HCT116 (cell line): Measurements from ENCODE around the gene ACSM4. TPM values are rescaled to one million over a fixed set of nuclear protein-coding genes. Genes with fewer than 3 reads are reported as not detected.

Experiments used
- ATAC-seq: fragments of 200-7000 bp; cut with Tn5 transposase; 2 replicates; pipeline ENCODE4 v1.9.1; 2020; ENCODE audit warnings: mild to moderate bottlenecking, moderate library complexity
- BruUV-seq: library from RNA; stranded (reverse); fragments of 400-500 nt; replicated peaks from 2 replicates; lab custom pipeline; 2021; lab: Mats Ljungman, UMichigan
- CTCF ChIA-PET: fragments of 300-600 bp; sonication (Branson Sonifier 250); formaldehyde crosslinking; loops from one replicate; lab custom pipeline; 2021; ENCODE audit warnings: antibody characterized with exemption; lab: Charles Lee
- POLR2A ChIA-PET: fragments of 300-600, 350-600 bp; sonication (Branson Sonifier 250); formaldehyde crosslinking; loops from one replicate; lab custom pipeline; 2021; ENCODE audit warnings: antibody characterized with exemption; lab: Charles Lee
- RAD21 ChIA-PET, 2 experiments: fragments of 300-600 bp; sonication (Branson Sonifier 250); formaldehyde crosslinking; loops; one replicate each; lab custom pipeline; 2023; ENCODE audit warnings: low total read pairs in 2 of 2; ENCODE audit not compliant: uncharacterized antibody in 2 of 2, unreplicated experiment in 2 of 2, low non-redundant PET in 1 of 2; lab: Charles Lee
- DNase-seq: peaks from one replicate; pipeline ENCODE4 v3.0.0-alpha.2; 2010; ENCODE audit warnings: low read depth, low spot score
- H2AFZ ChIP-seq: fragments of 200-600 bp; shearing (Covaris generic), sonication (generic); 2 replicates; pipeline ENCODE4 v1.6.1; 2017; ENCODE audit warnings: low read depth, mixed run types, mixed read lengths, antibody characterized with exemption, low read length; ENCODE audit not compliant: poor library complexity, severe bottlenecking
- H3K27ac ChIP-seq: 2 replicates; pipeline ENCODE4 v1.5.1; 2012; ENCODE audit warnings: low read depth, low read length
- H3K27me3 ChIP-seq: fragments of 200-600 bp; sonication (generic); 2 replicates; pipeline ENCODE4 v1.6.1; 2016; ENCODE audit warnings: mixed run types, low read length, mixed read lengths; ENCODE audit not compliant: insufficient read depth
- H3K36me3 ChIP-seq, 2 experiments: fragments of 200-500 bp in 1 of 2; fragments of 200-600 bp in 1 of 2; sonication (Bioruptor generic) in 1 of 2; sonication (generic) in 1 of 2; 2 replicates each; pipeline versions ENCODE4 v1.5.1 to v1.6.1; 2014 to 2016; ENCODE audit warnings: low read length in 2 of 2, inconsistent platforms in 1 of 2, mixed read lengths in 1 of 2, mixed run types in 1 of 2; ENCODE audit not compliant: insufficient read depth in 2 of 2, control insufficient read depth in 1 of 2
- H3K4me1 ChIP-seq, 2 experiments: fragments of 200-600 bp in 1 of 2; sonication (generic) in 1 of 2; 2 replicates each; pipeline versions ENCODE4 v1.5.1 to v1.6.1; 2012 to 2017; ENCODE audit warnings: low read length in 2 of 2, inconsistent platforms in 1 of 2, mild to moderate bottlenecking in 1 of 2, mixed read lengths in 1 of 2, mixed run types in 1 of 2, moderate library complexity in 1 of 2; ENCODE audit not compliant: insufficient read depth in 2 of 2, control insufficient read depth in 1 of 2
- H3K4me2 ChIP-seq: fragments of 200-600 bp; sonication (generic); 2 replicates; pipeline ENCODE4 v1.6.1; 2017; ENCODE audit warnings: mixed run types, low read length, mixed read lengths
- H3K4me3 ChIP-seq, 2 experiments: fragments of 200-600 bp in 1 of 2; sonication (generic) in 1 of 2; replicated peaks in 1 of 2; 2 replicates each; pipeline ENCODE4 v1.5.1; 2011 to 2016; ENCODE audit warnings: low read length in 2 of 2, control low read depth in 1 of 2, low read depth in 1 of 2, mild to moderate bottlenecking in 1 of 2, mixed read lengths in 1 of 2, mixed run types in 1 of 2
- H3K79me2 ChIP-seq: fragments of 200-600 bp; sonication (generic); 2 replicates; pipeline ENCODE4 v1.6.1; 2017; ENCODE audit warnings: mild to moderate bottlenecking, mixed run types, low read length, moderate library complexity, mixed read lengths; ENCODE audit not compliant: insufficient read depth
- H3K9ac ChIP-seq: fragments of 200-600 bp; sonication (generic); 2 replicates; pipeline ENCODE4 v1.6.1; 2016; ENCODE audit warnings: low read length, mixed read lengths
- H3K9me2 ChIP-seq: fragments of 200-600 bp; sonication (generic), shearing (Covaris generic); 2 replicates; pipeline ENCODE4 v1.6.1; 2017; ENCODE audit warnings: mixed run types, mild to moderate bottlenecking, moderate library complexity; ENCODE audit not compliant: insufficient read depth
- H3K9me3 ChIP-seq, 2 experiments: fragments of 200-500 bp in 1 of 2; fragments of 200-600 bp in 1 of 2; sonication (Bioruptor generic) in 1 of 2; sonication (generic) in 1 of 2; 2 replicates each; pipeline ENCODE4 v1.6.1; 2014 to 2017; ENCODE audit warnings: low read length in 2 of 2, mixed read lengths in 2 of 2, inconsistent platforms in 1 of 2, low read depth in 1 of 2, mild to moderate bottlenecking in 1 of 2, mixed run types in 1 of 2, moderate library complexity in 1 of 2; ENCODE audit not compliant: control insufficient read depth in 1 of 2, insufficient read depth in 1 of 2
- H4K20me1 ChIP-seq: fragments of 200-600 bp; sonication (generic), shearing (Covaris generic); 2 replicates; pipeline ENCODE4 v1.6.1; 2017; ENCODE audit warnings: mixed run types, mild to moderate bottlenecking, moderate library complexity; ENCODE audit not compliant: insufficient read depth
- ATF3 ChIP-seq: IDR thresholded peaks from 2 replicates; pipeline ENCODE4 v1.6.1; 2012
- CBX3 ChIP-seq: IDR thresholded peaks from 2 replicates; pipeline ENCODE4 v1.6.1; 2012; ENCODE audit warnings: low read depth
- CEBPB ChIP-seq: IDR thresholded peaks from 2 replicates; pipeline ENCODE4 v1.6.1; 2012; ENCODE audit warnings: low read depth
- CTCF ChIP-seq, 3 experiments: fragments of 200-600 bp in 1 of 3; sonication (generic) in 1 of 3; IDR thresholded peaks in 2 of 3; conservative IDR thresholded peaks in 1 of 3; 2 replicates each; pipeline ENCODE4 v1.5.1; 2012 to 2017; ENCODE audit warnings: low read depth in 2 of 3, low read length in 2 of 3, antibody characterized with exemption in 1 of 3, borderline replicate concordance in 1 of 3, control low read depth in 1 of 3, mild to moderate bottlenecking in 1 of 3, mixed read lengths in 1 of 3, mixed run types in 1 of 3, moderate library complexity in 1 of 3; ENCODE audit not compliant: insufficient read depth in 1 of 3
- EGR1 ChIP-seq: IDR thresholded peaks from 2 replicates; pipeline ENCODE4 v1.6.1; 2012; ENCODE audit warnings: low read depth
- ELF1 ChIP-seq: IDR thresholded peaks from 2 replicates; pipeline ENCODE4 v1.6.1; 2012; ENCODE audit warnings: low read depth, borderline replicate concordance
- EZH2 ChIP-seq: fragments of 200-600 bp; sonication (generic); IDR thresholded peaks from 2 replicates; pipeline ENCODE4 v1.6.1; 2017; ENCODE audit warnings: antibody characterized with exemption, mixed run types
- EZH2phosphoT487 ChIP-seq: fragments of 200-600 bp; IDR thresholded peaks from 2 replicates; pipeline ENCODE4 v1.6.1; 2018; ENCODE audit warnings: antibody characterized with exemption, borderline replicate concordance
- FOSL1 ChIP-seq: IDR thresholded peaks from 2 replicates; pipeline ENCODE4 v1.6.1; 2012; ENCODE audit warnings: low read depth
- JUND ChIP-seq: IDR thresholded peaks from 2 replicates; pipeline ENCODE4 v1.6.1; 2012
- MAX ChIP-seq: IDR thresholded peaks from 2 replicates; pipeline ENCODE4 v1.6.1; 2012
- POLR2A ChIP-seq: IDR thresholded peaks from 2 replicates; pipeline ENCODE4 v1.7.0; 2011; ENCODE audit warnings: borderline replicate concordance; ENCODE audit not compliant: insufficient read depth, insufficient read length; ENCODE audit errors: extremely low read depth
- POLR2AphosphoS5 ChIP-seq: IDR thresholded peaks from 2 replicates; pipeline ENCODE4 v1.6.1; 2011; ENCODE audit warnings: mild to moderate bottlenecking, low read depth, low read length, moderate library complexity
- RAD21 ChIP-seq: IDR thresholded peaks from 2 replicates; pipeline ENCODE4 v1.6.1; 2012; ENCODE audit warnings: low read depth, mild to moderate bottlenecking
- REST ChIP-seq: IDR thresholded peaks from 2 replicates; pipeline ENCODE4 v1.6.1; 2012; ENCODE audit warnings: low read depth
- SIN3A ChIP-seq: IDR thresholded peaks from 2 replicates; pipeline ENCODE4 v1.6.1; 2012; ENCODE audit warnings: low read depth
- SP1 ChIP-seq: IDR thresholded peaks from 2 replicates; pipeline ENCODE4 v1.6.1; 2012; ENCODE audit warnings: low read depth
- SRF ChIP-seq: IDR thresholded peaks from 2 replicates; pipeline ENCODE4 v1.6.1; 2012; ENCODE audit warnings: low read depth
- TCF7L2 ChIP-seq: IDR thresholded peaks from 2 replicates; pipeline ENCODE4 v1.7.0; 2011; ENCODE audit warnings: borderline replicate concordance, inconsistent platforms; ENCODE audit not compliant: insufficient read depth, insufficient read length; ENCODE audit errors: extremely low read depth
- YY1 ChIP-seq: IDR thresholded peaks from 2 replicates; pipeline ENCODE4 v1.6.1; 2011; ENCODE audit warnings: low read length, low read depth, moderate library complexity, mild to moderate bottlenecking; ENCODE audit not compliant: insufficient replicate concordance; ENCODE audit errors: extremely low read depth
- ZFX ChIP-seq: fragments of 450-650 bp; IDR thresholded peaks from 2 replicates; pipeline ENCODE4 v1.6.1; 2017
- ZNF274 ChIP-seq: fragments of 200-500 bp; sonication (Bioruptor generic); IDR thresholded peaks from 2 replicates; pipeline ENCODE4 v1.6.1; 2014; ENCODE audit warnings: mild to moderate bottlenecking, low read depth, low read length, inconsistent platforms
- intact Hi-C: fragments of 100-400 bp; cut with micrococcal nuclease; formaldehyde crosslinking; loops from 2 replicates; pipeline ENCODE4 v1.10.0; 2022
- total RNA-seq: library from RNA; stranded (reverse); gene quantifications from one replicate; pipeline ENCODE4 v1.2.1, GENCODE V29; 2021; ENCODE audit not compliant: unreplicated experiment

The ACSM4 gene
- total RNA-seq, 1 experiment from 2014 or later: not detected

DNA sequence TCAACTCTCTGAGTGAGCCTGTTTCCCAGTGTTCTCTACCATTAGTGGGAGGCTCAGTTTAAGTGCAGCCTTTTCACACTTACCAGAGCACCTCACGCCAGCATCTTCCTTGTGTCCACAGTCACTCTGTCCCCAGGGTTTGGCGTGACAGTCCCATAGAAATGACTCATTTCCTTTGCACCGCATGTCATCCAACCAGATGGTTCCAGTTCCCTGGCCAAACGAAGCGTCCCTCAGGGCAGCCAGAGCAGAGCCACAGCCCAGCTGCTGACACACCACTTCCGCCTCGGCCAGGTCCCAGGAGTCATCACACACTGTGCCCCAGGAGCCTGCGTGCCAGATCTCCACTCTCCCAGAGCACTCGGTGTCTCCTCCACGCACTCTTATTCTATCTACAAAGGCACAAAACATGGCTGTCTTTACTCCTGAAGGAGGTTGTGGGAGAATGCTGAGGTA is 65.4 kb downstream of the ACSM4 start:
- H3K4me1 ChIP-seq: peaks cover 2 to 21% of the 10 kb centered on the region in 2 experiments; a peak in 2 of 4 replicates
- ChIA-PET POLR2A (interaction anchor here (0.6 kb wide), 1 partner anchor 1288 kb away, joined by 5 read pairs; no protein-coding TSS in a partner anchor), RAD21 (no interaction called here), CTCF (no interaction called here)
- DNase-seq: peak; percentile 81
- H3K4me3 ChIP-seq: peak overlapping the region; percentile 44 to 59
- H4K20me1 ChIP-seq: no peaks in the 10 kb centered on the region
- ATAC-seq: peak; percentile 99
- no TSS peak for BruUV-seq
- no peaks in the 10 kb centered on the region for H3K79me2 ChIP-seq
- peak overlapping the region; percentile 57 for H3K9ac ChIP-seq
- intact Hi-C loops: no loop called here
- peaks cover 4% of the 10 kb centered on the region; the same call in 1 of the 2 replicates for H3K9me2 ChIP-seq
- no peaks in the 10 kb centered on the region for H3K36me3 ChIP-seq
- peak overlapping the region; percentile 50 for H2AFZ ChIP-seq
- H3K27ac ChIP-seq: peak overlapping the region; percentile 30
- no peaks in the 10 kb centered on the region for H3K9me3 ChIP-seq
- peak overlapping the region; percentile 69 for H3K4me2 ChIP-seq
- no peaks in the 10 kb centered on the region for H3K27me3 ChIP-seq
- no peak for TF ChIP-seq ZFX
- TF ChIP-seq EZH2: no peak
- TF ChIP-seq POLR2A: peak; percentile 52
- no peak for TF ChIP-seq EZH2phosphoT487
- TF ChIP-seq ELF1: peak; percentile 72
- no peak for TF ChIP-seq YY1
- peak; percentile 71 for TF ChIP-seq FOSL1
- peak; percentile 74 for TF ChIP-seq SP1
- TF ChIP-seq CTCF (IDR thresholded peaks at IDR 0.05 in 2 of 3, conservative IDR thresholded peaks at IDR 0.05 in 1 of 3; ENCODE audit: borderline replicate concordance in 1 of 3, insufficient read depth in 1 of 3, low read depth in 2 of 3, low read length in 2 of 3): no peak
- no peak for TF ChIP-seq EGR1
- TF ChIP-seq ATF3: no peak
- TF ChIP-seq JUND: peak; percentile 80
- no peak for TF ChIP-seq ZNF274
- TF ChIP-seq RAD21: no peak
- TF ChIP-seq MAX: peak; percentile 93
- TF ChIP-seq POLR2AphosphoS5: peak; percentile 90
- TF ChIP-seq SIN3A: peak; percentile 87
- TF ChIP-seq CEBPB: no peak
- peak; percentile 95 for TF ChIP-seq CBX3
- TF ChIP-seq REST: no peak
- TF ChIP-seq TCF7L2: peak; percentile 22
- peak; percentile 89 for TF ChIP-seq SRF
